Activated CD4-positive, alpha-beta T cell treated with anti-CD3 and anti-CD28 coated beads, Interleukin-2, amount 50 U/mL, for 48 hours (primary cell): Measurements from ENCODE around the gene PRRT4.

Experiments
- DNase-seq, 2 experiments: peaks; one replicate each; pipeline ENCODE4 v3.0.0-alpha.2; 2020

PRRT4 gene

GRCh38 chr7:128343554-128344430 lies 17.7 kb downstream of the PRRT4 start, which contains the start of gene RBM28:
TSS of gene RBM28 (minus strand) at chr7:128343908. CDS start at chr7:128343793, 115 bp downstream.
- peak; percentile 83 to 87 for DNase-seq

- no peak for DNase-seq
Measured at GRCh38 chr7:128341733-128342132, 19.8 kb downstream of the PRRT4 start.

- DNase-seq: no peak
Measured at GRCh38 chr7:128335730-128336129, 25.8 kb downstream of the PRRT4 start.

GRCh38 chr7:128324368-128324680 lies 37.2 kb downstream of the PRRT4 start:
- no peak for DNase-seq

GRCh38 chr7:128323459-128324367 lies 37.8 kb downstream of the PRRT4 start:
- no peak for DNase-seq

GRCh38 chr7:128323040-128323439 lies 38.5 kb downstream of the PRRT4 start:
- DNase-seq: no peak

- no peak for DNase-seq
Measured at GRCh38 chr7:128322040-128322643, 39.3 kb downstream of the PRRT4 start.

- DNase-seq: no peak
Measured at GRCh38 chr7:128321044-128321422, 40.5 kb downstream of the PRRT4 start.

- no peak for DNase-seq
Measured at GRCh38 chr7:128318691-128319090, 42.8 kb downstream of the PRRT4 start.

- no peak for DNase-seq
Measured at GRCh38 chr7:128311013-128311412, 50.5 kb downstream of the PRRT4 start.

GRCh38 chr7:128310499-128310898 lies 51.0 kb downstream of the PRRT4 start:
- no peak for DNase-seq

GRCh38 chr7:128309976-128310375 lies 51.5 kb downstream of the PRRT4 start:
- DNase-seq: no peak

GRCh38 chr7:128309124-128309523 lies 52.4 kb downstream of the PRRT4 start:
- no peak for DNase-seq

- no peak for DNase-seq
Measured at GRCh38 chr7:128307061-128307460, 54.4 kb downstream of the PRRT4 start.

- DNase-seq: no peak
Measured at GRCh38 chr7:128304212-128304611, 57.3 kb downstream of the PRRT4 start.

- DNase-seq: no peak
Measured at GRCh38 chr7:128303643-128304042, 57.8 kb downstream of the PRRT4 start.

GRCh38 chr7:128303133-128303532 lies 58.4 kb downstream of the PRRT4 start:
- no peak for DNase-seq

GRCh38 chr7:128302139-128302538 lies 59.4 kb downstream of the PRRT4 start:
- no peak for DNase-seq
